HG03039 (cell line): Measurements from ENCODE around the gene CAND1.
"Not testable (repeated sequence)": the region's sequence is repeated elsewhere in the genome, so short reads cannot be mapped to it uniquely, and the experiment has no call there.

Source experiments
- ATAC-seq: cut with Tn5 transposase; IDR thresholded peaks from one replicate; pipeline ENCODE4 v1.9.1; 2021; ENCODE audit warnings: mild to moderate bottlenecking, moderate library complexity; ENCODE audit not compliant: unreplicated experiment

The CAND1 gene

GRCh38 chr12:67338426-67338825 lies 69.3 kb downstream of the CAND1 start:
- ATAC-seq, result no peak

GRCh38 chr12:67339530-67339929 lies 70.4 kb downstream of the CAND1 start:
- no peak for ATAC-seq

- not testable (repeated sequence) for ATAC-seq
These were observed 71.9 kb downstream of the CAND1 start for GRCh38 chr12:67341086-67341485.

GRCh38 chr12:67344979-67345710 lies 76.0 kb downstream of the CAND1 start:
- no peak for ATAC-seq

- ATAC-seq, result no peak
These were observed 79.5 kb downstream of the CAND1 start for GRCh38 chr12:67348683-67349082.

GRCh38 chr12:67352682-67353081 lies 83.5 kb downstream of the CAND1 start:
- ATAC-seq, result no peak

- no peak for ATAC-seq
These were observed 85.2 kb downstream of the CAND1 start for GRCh38 chr12:67354322-67354721.

GRCh38 chr12:67354966-67355365 lies 85.8 kb downstream of the CAND1 start:
- ATAC-seq, result no peak

GRCh38 chr12:67355428-67356379 lies 86.5 kb downstream of the CAND1 start:
- no peak for ATAC-seq

- no peak for ATAC-seq
These were observed 87.2 kb downstream of the CAND1 start for GRCh38 chr12:67356380-67356774.

- ATAC-seq, result no peak
These were observed 88.4 kb downstream of the CAND1 start for GRCh38 chr12:67357376-67358125.

- ATAC-seq, result no peak
These were observed 89.7 kb downstream of the CAND1 start for GRCh38 chr12:67358781-67359338.

- no peak for ATAC-seq
These were observed 93.4 kb downstream of the CAND1 start for GRCh38 chr12:67362526-67362925.

- no peak for ATAC-seq
These were observed 95.1 kb downstream of the CAND1 start for GRCh38 chr12:67364228-67364627.

GRCh38 chr12:67365131-67365530 lies 96.0 kb downstream of the CAND1 start:
- no peak for ATAC-seq

GRCh38 chr12:67367843-67368242 lies 98.7 kb downstream of the CAND1 start:
- no peak for ATAC-seq
